Tibial artery (tissue), 4 donors: ENCODE measurements around the gene LRRTM1.

Source experiments
- DNase-seq, 2 donors: peaks; one replicate each; pipeline ENCODE4 v3.0.0-alpha.2; 2019
- H3K27ac ChIP-seq, 2 donors: fragments of 200-600 bp; sonication (generic) in 1 of 2; 1 replicate in 1 of 2; 2 replicates in 1 of 2; pipeline ENCODE4 v1.5.1; 2018 to 2019; ENCODE audit warnings: mild to moderate bottlenecking in 1 of 2
- H3K27me3 ChIP-seq, 2 donors: fragments of 200-600 bp; sonication (generic) in 1 of 2; one replicate each; pipeline versions ENCODE4 v1.5.1 to v1.6.0; 2016 to 2019
- H3K36me3 ChIP-seq, 3 donors: fragments of 200-600 bp; sonication (generic) in 2 of 3; one replicate each; pipeline ENCODE4 v1.5.1; 2016 to 2019; ENCODE audit warnings: mild to moderate bottlenecking in 2 of 3
- H3K4me1 ChIP-seq, 4 donors: fragments of 200-600 bp; sonication (generic) in 2 of 4; 1 replicate in 3 of 4; 2 replicates in 1 of 4; pipeline ENCODE4 v1.5.1; 2016 to 2019
- H3K4me3 ChIP-seq, 2 donors: fragments of 200-600 bp; sonication (generic) in 1 of 2; 1 replicate in 1 of 2; 2 replicates in 1 of 2; pipeline ENCODE4 v1.5.1; 2018 to 2019; ENCODE audit warnings: mild to moderate bottlenecking in 2 of 2
- H3K9me3 ChIP-seq, 3 donors: fragments of 200-600 bp; sonication (generic) in 1 of 3; one replicate each; pipeline ENCODE4 v1.5.1; 2016 to 2019
- CTCF ChIP-seq, 2 experiments: fragments of 200-600 bp in 1 of 2; fragments of 450-650 bp in 1 of 2; IDR thresholded peaks; one replicate each; pipeline ENCODE4 v1.5.1; 2017 to 2019; ENCODE audit warnings: antibody characterized with exemption in 2 of 2, mild to moderate bottlenecking in 1 of 2, moderate library complexity in 1 of 2
- intact Hi-C: fragments of 100-400 bp; cut with DNase I; formaldehyde crosslinking; loops from one replicate; pipeline ENCODE4 v1.15.0; 2023; ENCODE audit warnings: low total_unique reads

The LRRTM1 gene

DNA sequence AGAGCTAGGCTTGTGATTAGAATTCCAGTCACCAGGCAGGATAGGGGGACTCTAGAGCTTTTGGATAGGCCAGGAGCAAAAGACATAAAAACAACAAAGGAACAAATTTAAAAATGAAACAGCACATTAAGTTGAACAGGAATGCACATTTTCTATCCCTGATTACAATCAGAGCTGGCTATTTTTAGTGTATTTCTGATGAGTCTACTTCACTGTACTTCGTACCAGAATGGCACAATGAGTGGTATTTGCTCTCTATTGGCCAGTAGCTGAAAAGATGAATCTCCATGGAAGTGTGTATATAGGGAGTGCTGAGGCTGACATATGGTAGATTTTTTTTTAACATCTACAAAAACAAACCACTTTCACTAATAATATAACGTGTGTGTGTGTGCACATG lies 34.2 kb upstream of the LRRTM1 start:
- H3K27ac ChIP-seq: no peak overlapping the region
- intact Hi-C loops: no loop called here

GRCh38 chr2:80335411-80335810 lies 30.9 kb upstream of the LRRTM1 start:
- H3K9me3 ChIP-seq: no peaks in the 10 kb centered on the region
- intact Hi-C loops: no loop called here
- TF ChIP-seq CTCF (IDR thresholded peaks at IDR 0.05): no peak
- no peak for DNase-seq
- no peak overlapping the region for H3K4me3 ChIP-seq
- H3K27ac ChIP-seq: no peak overlapping the region
- H3K27me3 ChIP-seq: no peaks in the 10 kb centered on the region
- no peaks in the 10 kb centered on the region for H3K36me3 ChIP-seq
- no peaks in the 10 kb centered on the region for H3K4me1 ChIP-seq

More for the DNA sequence above, 34.2 kb upstream of the LRRTM1 start:
- Histone ChIP-seq H3K4me1 (no peaks in the 10 kb centered on the region), H3K4me3 (no peak overlapping the region), H3K27me3 (no peaks in the 10 kb centered on the region), H3K9me3 (no peaks in the 10 kb centered on the region), H3K36me3 (no peaks in the 10 kb centered on the region)
- DNase-seq: no peak
- TF ChIP-seq CTCF (IDR thresholded peaks at IDR 0.05): no peak

DNA sequence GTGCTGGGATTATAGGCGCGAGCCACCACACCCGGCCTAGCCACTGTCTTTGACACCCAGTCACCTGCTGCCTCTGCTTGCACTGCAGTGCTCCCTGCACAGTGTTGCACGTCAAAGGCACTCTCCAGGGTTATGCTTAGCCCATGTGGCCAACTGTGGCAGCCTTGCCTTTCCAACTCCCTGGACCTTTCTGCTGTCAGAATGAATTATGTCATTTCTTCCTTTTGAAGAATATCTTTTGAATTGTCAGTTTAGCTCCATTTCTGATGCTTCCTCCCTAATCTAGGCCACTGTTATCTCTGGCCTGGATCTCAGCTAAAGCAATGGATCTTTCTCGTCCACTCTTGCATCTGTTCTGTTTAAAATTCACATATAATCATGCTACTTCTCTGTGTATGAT lies 29.3 kb upstream of the LRRTM1 start:
- no peaks in the 10 kb centered on the region for H3K9me3 ChIP-seq
- no peaks in the 10 kb centered on the region for H3K27me3 ChIP-seq
- H3K4me1 ChIP-seq: no peaks in the 10 kb centered on the region
- intact Hi-C loops: no loop called here
- H3K36me3 ChIP-seq: no peaks in the 10 kb centered on the region
- no peak overlapping the region for H3K4me3 ChIP-seq
- DNase-seq: no peak
- no peak for TF ChIP-seq CTCF (IDR thresholded peaks at IDR 0.05)
- H3K27ac ChIP-seq: no peak overlapping the region

GRCh38 chr2:80330527-80331450 lies 26.2 kb upstream of the LRRTM1 start:
- no peak for TF ChIP-seq CTCF (IDR thresholded peaks at IDR 0.05)

DNA sequence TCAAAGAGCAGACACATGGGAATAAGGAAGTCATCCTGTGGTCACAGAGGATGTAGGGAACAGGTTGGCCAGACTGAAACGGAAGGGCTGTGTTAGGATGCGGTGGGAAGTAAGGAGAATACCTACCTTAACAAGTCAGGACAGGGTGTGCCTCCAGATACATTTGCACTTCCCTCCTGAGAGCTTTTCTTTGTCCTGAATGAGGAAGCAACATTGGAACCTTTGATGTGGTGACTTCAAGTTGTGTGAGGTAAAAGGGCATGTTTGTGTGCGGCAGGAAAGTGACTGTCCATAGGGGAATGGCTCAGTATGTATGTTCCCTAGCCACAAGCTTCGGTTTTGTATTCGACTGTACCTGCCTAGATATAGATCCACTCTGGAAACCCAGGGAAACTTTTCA lies 24.9 kb upstream of the LRRTM1 start:
- no peaks in the 10 kb centered on the region for H3K36me3 ChIP-seq
- no peak overlapping the region for H3K27ac ChIP-seq
- no peak overlapping the region for H3K4me3 ChIP-seq
- DNase-seq: no peak
- TF ChIP-seq CTCF (IDR thresholded peaks at IDR 0.05): no peak
- H3K27me3 ChIP-seq: peaks cover 0 to 3% of the 10 kb centered on the region in 2 donors
- no peaks in the 10 kb centered on the region for H3K9me3 ChIP-seq
- H3K4me1 ChIP-seq: no peaks in the 10 kb centered on the region
- intact Hi-C loops: no loop called here

More at GRCh38 chr2:80330527-80331450, 26.2 kb upstream of the LRRTM1 start:
- intact Hi-C loops: no loop called here
- H3K27me3 ChIP-seq: peaks cover 0 to 3% of the 10 kb centered on the region in 2 donors
- no peak overlapping the region for H3K27ac ChIP-seq
- no peak overlapping the region for H3K4me3 ChIP-seq
- no peak for DNase-seq
- no peaks in the 10 kb centered on the region for H3K4me1 ChIP-seq
- H3K9me3 ChIP-seq: no peaks in the 10 kb centered on the region
- H3K36me3 ChIP-seq: no peaks in the 10 kb centered on the region
